Fibroblast of skin of back (primary cell): ENCODE data around the gene KCNMA1.

Experiments
- DNase-seq: peaks from one replicate; pipeline ENCODE4 v3.0.0-alpha.2; 2013

Gene KCNMA1

DNA sequence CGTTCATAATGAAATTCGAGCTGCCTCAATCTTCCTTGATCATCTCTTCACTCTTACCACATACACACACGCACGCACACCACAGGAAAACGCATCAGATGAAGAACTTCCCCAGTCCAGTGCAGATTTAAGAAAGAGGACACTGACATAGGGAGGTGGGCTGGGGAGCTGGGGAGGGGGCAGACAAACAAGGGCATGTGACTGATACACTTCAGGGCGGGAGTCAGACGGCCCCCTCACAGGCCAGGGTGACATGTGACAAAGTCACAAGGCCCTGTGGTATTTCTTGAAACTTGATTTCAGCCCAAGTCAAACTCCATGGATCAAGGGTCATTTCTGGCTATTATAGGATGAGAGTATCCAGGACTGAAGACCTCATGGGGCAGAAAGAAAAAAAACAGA, 82.6 kb downstream of the KCNMA1 start:
- DNase-seq, result no peak

DNA sequence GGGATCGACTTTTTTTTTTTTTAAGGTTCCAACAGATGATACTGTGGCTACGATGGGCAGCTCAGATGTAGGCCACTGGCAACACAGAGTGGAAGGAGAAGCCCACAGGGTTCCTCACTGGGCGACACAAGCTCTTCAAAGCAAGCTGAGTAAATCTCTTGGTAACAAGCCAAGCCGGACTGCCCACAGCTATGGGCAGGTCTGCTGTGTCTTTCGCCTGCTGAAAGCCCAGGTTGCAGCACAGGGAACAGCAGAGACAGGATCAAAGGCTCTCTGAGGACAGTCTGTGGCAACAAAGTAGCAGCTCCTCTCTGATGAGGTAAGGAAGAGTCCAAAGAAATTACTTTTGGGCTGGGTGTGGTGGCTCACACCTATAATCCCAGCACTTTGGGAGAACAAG, 83.6 kb downstream of the KCNMA1 start:
- DNase-seq, result no peak

- DNase-seq, result no peak
Measured at GRCh38 chr10:77553311-77553710, 84.3 kb downstream of the KCNMA1 start.

DNA sequence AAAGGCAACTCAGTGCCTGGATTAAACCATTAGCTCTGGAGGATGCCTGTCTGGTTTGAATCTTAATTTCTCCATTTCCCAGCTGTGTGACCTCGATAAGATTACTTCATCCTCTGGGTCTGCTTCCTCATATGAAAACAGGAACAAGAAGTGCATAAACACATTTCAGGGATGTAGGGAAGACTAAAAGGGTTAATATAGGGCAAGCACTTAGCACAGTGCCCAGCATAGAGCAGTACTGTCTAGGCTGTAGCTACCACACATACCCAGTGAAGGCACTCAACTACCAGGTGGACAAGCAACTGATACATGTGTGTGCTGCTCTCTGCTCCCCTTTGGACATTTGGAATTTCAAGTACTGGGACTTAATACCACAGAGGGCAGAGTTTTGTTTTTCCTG, 85.4 kb downstream of the KCNMA1 start:
- DNase-seq, result no peak

DNA sequence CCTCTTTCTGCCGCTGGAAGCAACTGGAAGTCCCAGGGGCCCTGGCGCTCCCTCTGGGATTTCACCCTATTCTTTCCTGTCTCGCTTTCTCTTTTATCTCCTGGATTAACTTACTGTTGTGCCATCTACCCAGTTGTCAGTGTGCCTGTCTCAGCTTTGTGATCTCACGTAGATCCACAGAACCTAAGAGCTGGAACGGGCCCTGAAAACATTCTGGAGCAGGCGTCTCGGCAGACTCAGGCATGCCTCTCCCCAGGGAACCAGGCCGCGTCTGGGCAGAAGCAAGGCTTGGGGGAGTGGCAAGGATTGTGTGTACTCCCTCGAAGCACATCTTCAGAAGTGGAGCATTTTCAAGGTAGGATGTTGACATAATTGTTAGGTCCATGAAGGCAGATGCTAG, 87.2 kb downstream of the KCNMA1 start:
- peak; percentile 51 for DNase-seq

DNA sequence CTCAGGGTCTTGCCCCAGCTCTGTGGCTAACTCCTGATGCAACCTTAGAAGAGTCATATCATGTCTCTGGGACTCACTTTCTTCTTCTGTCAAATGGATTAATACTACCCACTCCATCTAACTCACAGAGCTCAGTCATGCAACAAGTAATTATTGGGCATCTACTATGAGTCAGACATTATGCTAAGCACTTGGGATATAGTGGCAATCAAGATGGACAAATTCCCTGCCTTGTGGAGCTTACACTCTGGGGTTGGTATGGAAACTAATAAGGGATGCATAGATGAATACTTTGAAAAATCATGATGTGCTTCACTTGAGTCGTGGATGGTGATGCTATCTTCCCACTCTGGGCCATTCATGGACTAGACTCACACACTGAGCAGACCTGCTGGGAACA, 88.9 kb downstream of the KCNMA1 start:
- no peak for DNase-seq

- DNase-seq, result no peak
Measured at GRCh38 chr10:77548157-77548556, 89.5 kb downstream of the KCNMA1 start.

DNA sequence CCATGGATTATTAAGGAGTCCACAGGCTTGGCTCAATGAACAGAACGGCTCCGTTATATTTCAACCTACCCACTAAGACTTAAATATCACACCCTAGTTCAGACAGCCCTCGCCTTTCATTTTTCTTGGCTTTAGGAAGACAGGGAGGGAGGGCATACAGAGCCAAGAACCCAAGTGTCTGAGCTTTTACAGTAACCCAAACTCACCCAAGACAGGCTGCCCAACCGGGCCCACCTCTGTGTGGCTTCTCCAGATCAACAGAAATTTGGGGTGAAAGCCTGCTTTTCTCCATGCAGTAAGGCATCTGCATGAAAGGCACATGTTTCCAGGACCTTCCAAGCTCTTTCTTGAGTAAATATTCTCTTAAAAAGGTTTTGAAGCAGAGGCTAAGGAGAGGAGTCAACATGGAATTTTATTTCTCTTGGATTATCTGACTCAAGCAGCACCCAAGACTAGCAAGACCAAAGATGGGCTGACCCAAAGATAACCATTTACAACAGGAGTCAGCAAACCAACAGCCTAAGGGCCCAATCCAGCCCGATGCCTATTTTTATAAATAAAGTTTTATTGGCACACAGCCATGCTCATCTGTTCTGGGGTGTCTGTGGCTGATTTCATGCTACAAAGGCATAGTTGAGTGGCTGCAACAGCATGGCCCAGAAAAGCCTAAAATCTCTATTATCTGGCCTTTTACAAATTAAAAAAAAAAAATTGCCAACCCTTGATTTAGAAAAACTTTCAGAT, 90.1 kb downstream of the KCNMA1 start:
- no peak for DNase-seq

DNA sequence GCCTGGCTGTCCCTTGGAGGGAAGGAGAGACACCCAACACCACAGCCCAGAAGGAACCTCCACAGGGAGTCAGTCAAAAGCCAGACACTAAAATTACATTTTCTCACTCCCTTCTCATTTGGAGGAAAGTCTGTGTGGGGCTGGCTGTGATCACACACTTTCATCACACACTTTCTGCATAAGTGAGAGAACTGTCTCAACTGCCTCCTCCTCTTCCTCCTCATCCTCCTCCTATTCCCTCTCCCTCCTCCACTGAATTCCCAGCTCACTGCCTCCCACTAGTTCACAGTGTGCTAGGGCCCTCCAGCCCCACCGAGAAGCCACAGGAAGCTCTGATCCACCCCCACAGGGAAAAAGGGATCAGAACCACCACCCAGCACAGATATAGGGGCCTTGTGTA, 91.6 kb downstream of the KCNMA1 start:
- DNase-seq, result no peak

- DNase-seq, result no peak
Measured at GRCh38 chr10:77545585-77545984, 92.0 kb downstream of the KCNMA1 start.

DNA sequence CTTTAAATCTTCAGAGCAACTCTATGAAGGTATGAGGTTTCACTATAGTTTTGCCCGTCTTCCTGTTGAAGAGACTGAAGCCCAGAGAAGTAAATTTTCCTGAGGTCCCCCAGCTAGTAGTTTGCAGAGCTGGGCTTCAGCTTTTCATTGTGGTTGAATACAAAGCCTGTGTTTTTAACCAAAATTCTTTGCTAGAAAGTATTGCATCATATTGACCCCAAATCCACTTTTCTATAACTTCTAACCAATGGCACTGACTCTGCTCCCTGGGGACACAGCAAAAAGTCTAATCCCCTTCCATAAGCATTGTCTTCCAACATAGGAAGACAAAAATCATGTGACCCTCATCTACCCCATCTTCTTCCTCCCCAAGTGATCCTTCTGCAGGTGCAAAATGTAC, 93.0 kb downstream of the KCNMA1 start:
- DNase-seq, result no peak

DNA sequence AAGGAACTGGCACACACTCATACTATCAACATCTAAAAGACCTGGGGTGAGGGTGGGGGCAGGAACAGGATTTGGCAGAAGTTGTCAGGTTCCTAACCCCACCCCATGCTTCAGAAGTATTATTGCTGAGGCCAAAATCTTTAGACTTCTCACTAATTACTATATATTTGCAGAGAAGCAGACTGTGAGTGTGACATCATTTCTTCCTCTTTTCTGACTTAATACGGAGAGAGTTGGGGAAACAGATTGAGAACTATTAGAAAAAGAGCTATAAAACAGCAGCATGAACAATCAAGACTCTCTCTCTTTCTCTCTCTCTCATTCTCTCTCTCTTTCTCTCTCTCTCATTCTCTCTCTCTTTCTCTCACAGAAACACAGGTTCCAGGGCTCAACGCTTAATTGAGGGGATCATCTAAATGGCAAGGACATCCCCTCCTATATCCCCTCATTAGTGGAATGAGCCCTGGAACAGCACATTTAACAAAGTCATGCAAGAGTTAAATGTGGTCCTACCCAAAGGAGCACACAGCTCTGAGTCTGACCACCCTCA, 94.8 kb downstream of the KCNMA1 start:
- DNase-seq, result no peak

DNA sequence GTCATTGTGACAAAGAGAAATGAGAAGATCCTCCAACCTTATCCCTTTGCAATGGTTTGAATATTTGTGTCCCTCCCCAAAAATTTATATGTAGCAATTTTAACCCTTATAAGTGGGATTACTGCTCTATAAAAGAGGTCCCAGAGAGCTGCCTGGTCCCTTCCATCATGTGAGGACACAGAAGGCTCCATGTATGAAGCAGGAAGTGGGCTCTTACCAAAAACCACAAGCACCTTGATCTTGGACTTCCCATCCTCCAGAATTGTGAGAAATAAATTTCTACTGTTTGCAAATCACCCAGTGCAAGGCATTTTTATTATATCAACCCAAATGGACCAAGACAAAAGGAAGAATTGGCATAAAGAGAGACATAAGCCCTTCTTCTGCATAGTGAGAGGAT, 95.7 kb downstream of the KCNMA1 start:
- DNase-seq, result no peak

DNA sequence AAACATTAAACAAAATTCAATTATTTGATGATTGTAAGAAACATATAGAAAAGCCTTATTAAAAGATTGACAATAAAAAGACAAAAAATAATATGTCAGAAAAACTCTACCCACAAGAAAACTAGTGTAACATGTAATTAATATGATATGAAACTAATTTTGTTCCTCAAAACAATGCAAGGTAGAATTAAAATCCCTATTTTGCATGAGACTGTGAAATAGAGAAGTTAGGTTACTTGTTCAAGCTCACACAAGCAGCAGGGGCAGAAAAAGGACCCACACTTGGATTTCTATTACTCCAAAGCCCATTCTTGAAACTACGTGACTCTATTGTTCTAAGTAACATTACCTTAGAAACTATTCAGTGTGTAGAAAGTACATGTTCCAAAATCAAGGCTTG, 96.4 kb downstream of the KCNMA1 start:
- DNase-seq, result no peak

DNA sequence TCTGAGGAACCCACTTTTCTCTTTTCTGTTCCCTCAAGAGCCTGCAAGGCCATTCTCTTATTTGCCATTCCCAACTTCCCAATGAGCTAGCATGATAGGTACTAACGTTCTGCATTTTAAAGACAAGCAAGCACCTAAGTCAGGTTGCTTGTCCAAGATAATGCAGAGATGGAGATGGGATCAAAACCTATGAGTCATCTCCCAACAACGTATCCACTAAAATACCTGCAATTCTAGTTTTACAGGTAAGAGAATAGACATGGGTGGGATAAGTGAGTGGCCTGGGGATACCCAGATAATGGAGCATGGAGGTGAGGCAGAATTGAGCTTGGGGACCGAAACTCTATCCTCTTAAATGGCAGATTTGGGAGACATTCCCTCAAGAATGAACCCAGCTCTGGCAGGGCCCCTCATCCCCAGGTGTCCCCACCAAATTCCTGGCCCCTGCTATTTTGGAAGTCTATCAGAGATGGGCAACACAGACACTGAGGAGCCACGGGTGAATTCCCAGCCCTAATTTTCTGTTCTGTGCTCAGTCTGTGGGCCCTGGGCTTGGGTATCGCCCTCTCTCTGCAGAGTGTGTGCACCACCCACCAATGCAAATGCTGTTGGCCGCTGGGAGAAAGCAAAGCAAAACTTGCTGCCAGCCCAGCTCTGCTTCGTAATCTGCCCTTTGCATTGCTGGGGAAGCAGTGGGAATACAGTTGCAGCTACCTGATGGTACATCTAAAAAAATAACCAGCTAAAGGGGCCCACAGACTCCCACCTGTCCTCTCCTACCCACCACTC, 98.3 kb downstream of the KCNMA1 start:
- DNase-seq, result no peak

- DNase-seq, result peak; percentile 53
Measured at GRCh38 chr10:77537720-77538373, 99.8 kb downstream of the KCNMA1 start.

GRCh38 chr10:77537071-77537470, 100.5 kb downstream of the KCNMA1 start:
- DNase-seq, result peak; percentile 67

GRCh38 chr10:77533887-77534278, 103.7 kb downstream of the KCNMA1 start:
- no peak for DNase-seq

DNA sequence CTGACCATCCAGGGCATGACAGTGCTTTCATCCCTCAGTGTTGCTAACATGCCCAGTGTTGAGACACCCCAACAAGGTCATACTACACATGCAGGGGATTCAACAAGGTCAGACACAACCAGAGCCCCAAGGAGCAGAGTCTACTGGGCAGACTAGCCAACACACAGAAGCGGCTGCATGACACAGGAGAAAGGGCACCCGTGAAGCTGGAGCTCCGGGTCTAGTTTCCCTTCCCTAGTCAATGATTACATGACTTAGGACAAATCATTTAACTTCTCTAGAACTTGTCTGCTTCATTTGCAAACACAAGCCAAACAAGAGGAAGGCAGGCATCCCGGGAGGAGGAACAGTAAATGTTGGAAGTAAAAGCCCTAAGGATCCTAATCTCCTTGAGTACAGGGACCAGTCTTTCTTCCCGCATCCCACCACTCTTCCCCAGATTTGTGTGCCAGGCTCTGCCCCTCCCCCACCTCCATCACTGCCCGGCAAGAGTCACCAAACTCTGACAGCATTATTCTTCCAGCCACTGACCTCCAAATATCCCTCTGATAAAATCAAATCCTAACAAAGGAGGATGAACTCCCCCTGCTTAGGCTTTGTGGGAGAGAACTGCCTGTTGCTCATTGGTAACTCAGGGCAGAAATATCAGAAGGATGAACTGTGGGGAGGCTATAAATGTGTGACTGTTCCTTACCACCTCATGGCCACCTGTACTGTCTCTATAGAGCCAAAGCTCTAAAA, 104.3 kb downstream of the KCNMA1 start:
- no peak for DNase-seq

DNA sequence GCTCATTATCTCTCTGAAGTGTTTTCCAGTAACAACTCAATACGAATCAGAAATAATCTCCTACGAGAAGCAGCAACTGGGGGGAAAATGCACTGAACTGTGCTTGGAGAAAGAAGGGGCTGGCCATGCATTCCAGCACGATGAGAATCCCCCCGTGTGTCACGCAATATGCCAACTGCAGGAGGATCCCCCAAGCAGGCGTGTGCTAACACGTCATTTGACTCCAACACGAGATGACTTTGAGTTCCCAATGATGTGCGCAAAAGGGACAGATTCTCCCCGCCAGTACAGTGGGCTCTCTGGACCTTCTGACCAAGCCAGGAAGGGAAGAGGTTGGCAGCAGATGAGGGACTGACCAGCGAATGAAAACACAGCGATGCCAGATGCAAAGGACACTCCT, 105.5 kb downstream of the KCNMA1 start:
- DNase-seq, result peak; percentile 98

GRCh38 chr10:77531441-77532001, 106.1 kb downstream of the KCNMA1 start:
- DNase-seq, result peak; percentile 97

- no peak for DNase-seq
Measured at GRCh38 chr10:77530011-77530410, 107.6 kb downstream of the KCNMA1 start.
